Transverse colon (tissue), 4 donors: Measurements from ENCODE around the gene STAG2. TPM values are rescaled to one million over a fixed set of nuclear protein-coding genes. Genes with fewer than 3 reads are reported as not detected.
"Not testable (repeated sequence)": the region's sequence is repeated elsewhere in the genome, so short reads cannot be mapped to it uniquely, and the experiment has no call there.

Experiments used
- DNase-seq: peaks from one replicate; pipeline ENCODE4 v3.0.0-alpha.2; 2019
- H3K27ac ChIP-seq, 4 donors: fragments of 200-600 bp; sonication (generic); 2 replicates each; pipeline ENCODE4 v1.5.1; 2016 to 2018; ENCODE audit warnings: inconsistent platforms in 4 of 4
- H3K27me3 ChIP-seq: fragments of 200-600 bp; sonication (generic); 2 replicates; pipeline ENCODE4 v1.5.1; 2017; ENCODE audit warnings: inconsistent platforms
- H3K36me3 ChIP-seq, 4 donors: fragments of 200-600 bp; sonication (generic); 2 replicates each; pipeline ENCODE4 v1.5.1; 2017 to 2019; ENCODE audit warnings: inconsistent platforms in 4 of 4
- H3K4me1 ChIP-seq, 4 donors: fragments of 200-600 bp; sonication (generic); 2 replicates each; pipeline ENCODE4 v1.5.1; 2017 to 2020; ENCODE audit warnings: inconsistent platforms in 4 of 4
- H3K4me3 ChIP-seq, 4 donors: fragments of 200-600 bp; sonication (generic); 1 replicate in 1 of 4; 2 replicates in 3 of 4; pipeline versions ENCODE4 v1.5.1 to v1.6.1; 2017 to 2019; ENCODE audit warnings: inconsistent platforms in 4 of 4
- H3K9me3 ChIP-seq, 2 donors: fragments of 200-600 bp; sonication (generic); 2 replicates each; pipeline ENCODE4 v1.5.1; 2017 to 2019; ENCODE audit warnings: inconsistent platforms in 2 of 2
- EP300 ChIP-seq: sonication (generic); formaldehyde crosslinking; IDR thresholded peaks from one replicate; pipeline ENCODE4 v1.6.1; 2017; ENCODE audit warnings: antibody characterized with exemption, low read depth
- POLR2A ChIP-seq: fragments of 450-650 bp; IDR thresholded peaks from one replicate; pipeline ENCODE4 v1.6.1; 2016; ENCODE audit warnings: antibody characterized with exemption, mild to moderate bottlenecking, moderate library complexity
- POLR2AphosphoS5 ChIP-seq, 3 donors: sonication (generic); formaldehyde crosslinking; IDR thresholded peaks; one replicate each; pipeline ENCODE4 v1.6.1; 2016; ENCODE audit warnings: antibody characterized with exemption in 3 of 3
- WGBS, 2 donors: methylation state at CpG; one replicate each; pipeline ENCODE4 v1.1.5; 2018; ENCODE audit warnings: low coverage in 1 of 2; 5-methylcytosine and 5-hydroxymethylcytosine counted together
- in situ Hi-C, 4 donors: fragments of 200-750 bp; cut with MboI; loops; one replicate each; pipeline versions ENCODE4 v1.15.0 to v1.15.1; 2017; ENCODE audit warnings: low sequenced_read_pairs in 3 of 4, low pct_ligation_motif_present in 1 of 4, low pct_unique_long_range_greater_than_20kb in 1 of 4
- intact Hi-C: fragments of 100-400 bp; cut with DNase I; formaldehyde crosslinking; loops from one replicate; pipeline ENCODE4 v1.15.1; 2023; ENCODE audit warnings: low total_unique reads
- total RNA-seq, 4 donors: library from RNA; depleted of rRNA; stranded (reverse); fragments of >200 nt; gene quantifications; one replicate each; pipeline ENCODE4 v1.1.0, GENCODE V29; 2016
- TF ChIP-seq, protein P1 (sequence below), 5 experiments: fragments of 200-600 bp in 3 of 5; fragments of 450-650 bp in 2 of 5; sonication (generic) in 3 of 5; IDR thresholded peaks; 1 replicate in 2 of 5; 2 replicates in 3 of 5; pipeline ENCODE4 v1.5.1; 2016 to 2017; ENCODE audit warnings: antibody characterized with exemption in 5 of 5, inconsistent platforms in 3 of 5, mild to moderate bottlenecking in 2 of 5, moderate library complexity in 1 of 5

Gene STAG2
- total RNA-seq, 4 donors from 2014 or later = 20.7 to 103 (median 79.5) TPM

DNA sequence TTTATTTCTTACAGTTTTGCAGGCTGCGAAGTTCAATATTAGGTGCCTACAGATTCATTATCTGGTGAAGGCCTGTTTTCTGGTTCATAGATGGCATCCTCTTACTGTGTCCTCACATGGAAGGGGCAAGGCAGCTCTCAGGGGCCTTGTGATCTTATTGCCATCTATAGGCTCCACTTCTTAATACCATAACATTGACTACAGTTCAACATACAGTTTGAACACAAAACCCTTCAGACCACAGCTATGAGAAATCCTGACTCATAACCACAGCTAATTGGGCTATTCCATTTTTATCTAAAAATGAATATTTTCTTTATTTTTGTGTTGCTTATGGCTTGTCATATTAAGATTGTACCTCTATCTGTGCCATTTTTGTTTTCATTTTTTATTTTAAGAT, 72.3 kb downstream of the STAG2 start:
- Histone ChIP-seq H3K27ac (no peak overlapping the region), H3K27me3 (no peaks in the 10 kb centered on the region), H3K4me3 (no peak overlapping the region), H3K4me1 (no peaks in the 10 kb centered on the region), H3K9me3 (no peaks in the 10 kb centered on the region), H3K36me3 (no peaks in the 10 kb centered on the region)
- DNase-seq = no peak
- intact Hi-C loops (no loop called here), in situ Hi-C loops (no loop called here)
- WGBS, 2 donors = 96 to 100% methylated on average over 1 of the region's 1 CpG
- no peak for TF ChIP-seq POLR2A
- TF ChIP-seq, protein P1, sequence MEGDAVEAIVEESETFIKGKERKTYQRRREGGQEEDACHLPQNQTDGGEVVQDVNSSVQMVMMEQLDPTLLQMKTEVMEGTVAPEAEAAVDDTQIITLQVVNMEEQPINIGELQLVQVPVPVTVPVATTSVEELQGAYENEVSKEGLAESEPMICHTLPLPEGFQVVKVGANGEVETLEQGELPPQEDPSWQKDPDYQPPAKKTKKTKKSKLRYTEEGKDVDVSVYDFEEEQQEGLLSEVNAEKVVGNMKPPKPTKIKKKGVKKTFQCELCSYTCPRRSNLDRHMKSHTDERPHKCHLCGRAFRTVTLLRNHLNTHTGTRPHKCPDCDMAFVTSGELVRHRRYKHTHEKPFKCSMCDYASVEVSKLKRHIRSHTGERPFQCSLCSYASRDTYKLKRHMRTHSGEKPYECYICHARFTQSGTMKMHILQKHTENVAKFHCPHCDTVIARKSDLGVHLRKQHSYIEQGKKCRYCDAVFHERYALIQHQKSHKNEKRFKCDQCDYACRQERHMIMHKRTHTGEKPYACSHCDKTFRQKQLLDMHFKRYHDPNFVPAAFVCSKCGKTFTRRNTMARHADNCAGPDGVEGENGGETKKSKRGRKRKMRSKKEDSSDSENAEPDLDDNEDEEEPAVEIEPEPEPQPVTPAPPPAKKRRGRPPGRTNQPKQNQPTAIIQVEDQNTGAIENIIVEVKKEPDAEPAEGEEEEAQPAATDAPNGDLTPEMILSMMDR (IDR thresholded peaks at IDR 0.05) = no peak
- TF ChIP-seq EP300 = no peak
- no peak for TF ChIP-seq POLR2AphosphoS5 (IDR thresholded peaks at IDR 0.05)

DNA sequence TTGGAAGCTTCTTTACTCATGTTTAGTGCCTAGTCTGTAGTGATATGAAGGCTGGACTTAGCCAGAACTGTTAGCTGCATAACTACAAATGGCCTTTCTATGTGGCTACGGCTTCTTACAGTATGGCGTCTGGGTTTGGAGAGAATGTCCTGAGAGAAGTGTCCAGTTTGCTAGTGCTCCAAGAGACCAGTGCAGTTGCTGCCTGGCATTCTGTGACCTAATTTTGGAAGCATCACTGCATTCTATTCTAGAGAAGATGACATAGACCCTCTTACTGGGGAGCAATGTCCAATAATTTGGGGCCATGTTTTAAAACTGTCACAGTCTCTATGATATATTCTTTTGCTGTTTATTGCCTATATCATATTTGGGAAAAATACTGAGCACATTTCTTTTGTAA, 74.2 kb downstream of the STAG2 start:
- Histone ChIP-seq H3K27ac (no peak overlapping the region), H3K27me3 (no peaks in the 10 kb centered on the region), H3K4me3 (no peak overlapping the region), H3K36me3 (no peaks in the 10 kb centered on the region), H3K9me3 (no peaks in the 10 kb centered on the region), H3K4me1 (no peaks in the 10 kb centered on the region)
- DNase-seq = no peak
- TF ChIP-seq EP300 (no peak), POLR2AphosphoS5 (IDR thresholded peaks at IDR 0.05) (no peak), POLR2A (no peak)
- TF ChIP-seq, protein P1 (IDR thresholded peaks at IDR 0.05) = no peak
- WGBS, 2 donors = 88% methylated on average over 2 of the region's 2 CpGs; no CpG with 5 or more reads in 1 of the 2 donors
- in situ Hi-C loops (no loop called here), intact Hi-C loops (no loop called here)

GRCh38 chrX:124042042-124042441, 80.5 kb downstream of the STAG2 start:
- intact Hi-C loops = no loop called here
- in situ Hi-C loops = no loop called here
- H3K27me3 ChIP-seq = no peaks in the 10 kb centered on the region
- TF ChIP-seq POLR2A = no peak
- TF ChIP-seq, protein P1 (IDR thresholded peaks at IDR 0.05) = no peak
- no peak overlapping the region for H3K27ac ChIP-seq
- no peaks in the 10 kb centered on the region for H3K4me1 ChIP-seq
- no peak for DNase-seq
- no peak overlapping the region for H3K4me3 ChIP-seq
- no peaks in the 10 kb centered on the region for H3K36me3 ChIP-seq
- no peaks in the 10 kb centered on the region for H3K9me3 ChIP-seq
- 56 to 71% methylated on average over 1 of the region's 1 CpG for WGBS, 2 donors

DNA sequence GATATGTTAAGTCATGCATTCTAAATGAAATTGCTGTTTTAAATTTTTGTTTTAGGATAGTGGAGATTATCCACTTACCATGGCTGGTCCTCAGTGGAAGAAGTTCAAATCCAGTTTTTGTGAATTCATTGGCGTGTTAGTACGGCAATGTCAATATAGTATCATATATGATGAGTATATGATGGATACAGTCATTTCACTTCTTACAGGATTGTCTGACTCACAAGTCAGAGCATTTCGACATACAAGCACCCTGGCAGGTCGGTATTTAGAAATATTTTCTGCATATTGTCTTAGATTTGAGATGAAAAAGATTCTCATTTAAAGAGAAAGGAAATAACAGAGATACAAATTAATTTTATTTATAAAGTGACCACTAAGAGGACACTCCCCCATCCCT, 83.6 kb downstream of the STAG2 start:
- no peaks in the 10 kb centered on the region for H3K9me3 ChIP-seq
- no peaks in the 10 kb centered on the region for H3K4me1 ChIP-seq
- H3K27me3 ChIP-seq = no peaks in the 10 kb centered on the region
- H3K27ac ChIP-seq = no peak overlapping the region
- 65 to 100% methylated on average over 2 to 4 of the region's 4 CpGs for WGBS, 2 donors
- no peaks in the 10 kb centered on the region for H3K36me3 ChIP-seq
- no peak for DNase-seq
- in situ Hi-C loops (no loop called here), intact Hi-C loops (no loop called here)
- TF ChIP-seq, protein P1 (IDR thresholded peaks at IDR 0.05) = no peak
- TF ChIP-seq POLR2AphosphoS5 (IDR thresholded peaks at IDR 0.05) (no peak), EP300 (no peak)
- H3K4me3 ChIP-seq = no peak overlapping the region

DNA sequence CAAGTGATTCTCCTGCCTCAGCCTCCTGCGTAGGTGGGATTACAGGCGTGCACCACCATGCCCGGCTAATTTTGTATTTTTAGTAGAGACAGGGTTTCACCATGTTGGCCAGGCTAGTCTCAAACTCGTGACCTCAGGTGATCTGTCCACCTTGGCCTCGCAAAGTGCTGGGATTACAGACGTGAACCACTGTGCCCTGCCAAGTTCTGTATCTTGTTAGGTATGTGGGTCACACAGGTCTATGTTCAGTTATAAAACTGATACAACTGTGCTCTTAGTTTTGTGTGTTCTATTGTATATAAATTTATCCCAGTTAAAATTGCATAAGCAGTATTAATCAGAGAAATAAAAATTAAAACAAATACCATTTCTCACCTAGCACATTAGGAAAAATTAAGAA, 122.9 kb downstream of the STAG2 start:
- 67% methylated on average over 6 of the region's 6 CpGs; no CpG with 5 or more reads in 1 of the 2 donors for WGBS, 2 donors
- H3K27ac ChIP-seq, DNase-seq, H3K4me1 ChIP-seq, H3K27me3 ChIP-seq, H3K36me3 ChIP-seq, H3K4me3 ChIP-seq, H3K9me3 ChIP-seq, intact Hi-C loops, in situ Hi-C loops: not testable (repeated sequence)
